K562 (cell line): ENCODE measurements around the gene ZNF775. TPM values are rescaled to one million over a fixed set of nuclear protein-coding genes. Genes with fewer than 3 reads are reported as not detected.

Experiments
- ARID4B ChIP-seq: sonication (generic); formaldehyde crosslinking; IDR thresholded peaks from 2 replicates; pipeline ENCODE4 v1.8.0; 2022; ENCODE audit warnings: mild to moderate bottlenecking, missing genetic modification reagents
- CHD1 ChIP-seq: fragments of 200-600 bp; sonication (generic); IDR thresholded peaks from one replicate; pipeline ENCODE4 v1.6.1; 2012; ENCODE audit warnings: mild to moderate bottlenecking, moderate library complexity, low read length, inconsistent platforms
- ELF2 ChIP-seq: fragments of 250-450 bp; sonication (Bioruptor Pico); IDR thresholded peaks from 2 replicates; pipeline ENCODE4 v1.5.0; 2021; ENCODE audit warnings: mild to moderate bottlenecking
- HDAC2 ChIP-seq: fragments of 450-650 bp; IDR thresholded peaks from 2 replicates; pipeline ENCODE4 v1.6.1; 2016; ENCODE audit warnings: mild to moderate bottlenecking
- KLF10 ChIP-seq: fragments of 250-450 bp; sonication (Bioruptor Pico); IDR thresholded peaks from 2 replicates; pipeline ENCODE4 v1.6.1; 2021; ENCODE audit warnings: matching md5 sums
- NCOA1 ChIP-seq: fragments of 450-650 bp; IDR thresholded peaks from 2 replicates; pipeline ENCODE4 v1.6.1; 2016; ENCODE audit warnings: low read depth
- NR2F6 ChIP-seq: fragments of 450-650 bp; formaldehyde crosslinking; IDR thresholded peaks from 2 replicates; pipeline ENCODE4 v1.4.0; 2020; ENCODE audit warnings: mild to moderate bottlenecking
- NRF1 ChIP-seq, 2 experiments: fragments of 450-650 bp; IDR thresholded peaks in 1 of 2; conservative IDR thresholded peaks in 1 of 2; 2 replicates each; pipeline ENCODE4 v1.6.1; 2014; ENCODE audit warnings: mild to moderate bottlenecking in 2 of 2
- RBM14 ChIP-seq: fragments of 200-400 bp; formaldehyde crosslinking; IDR thresholded peaks from 2 replicates; pipeline ENCODE4 v1.6.1; 2018; ENCODE audit warnings: low read depth, mild to moderate bottlenecking, low read length, moderate library complexity, borderline replicate concordance; ENCODE audit not compliant: insufficient read depth
- SRSF7 ChIP-seq: fragments of 200-400 bp; formaldehyde crosslinking; optimal IDR thresholded peaks from 2 replicates; pipeline ENCODE3; 2017; ENCODE audit warnings: mild to moderate bottlenecking, low read depth, low read length
- U2AF2 ChIP-seq: fragments of 200-400 bp; formaldehyde crosslinking; optimal IDR thresholded peaks from 2 replicates; pipeline ENCODE3; 2017; ENCODE audit warnings: low read depth, mild to moderate bottlenecking, low read length
- WHSC1 ChIP-seq: IDR thresholded peaks from one replicate; pipeline ENCODE4 v1.6.1; 2012; ENCODE audit warnings: low read length, control low read depth, inconsistent platforms
- YY1 ChIP-seq, 3 experiments: IDR thresholded peaks; 2 replicates each; pipeline ENCODE4 v1.6.1; 2011; ENCODE audit warnings: low read length in 2 of 3, mild to moderate bottlenecking in 2 of 3, moderate library complexity in 2 of 3, borderline replicate concordance in 1 of 3, control low read depth in 1 of 3, low read depth in 1 of 3; ENCODE audit not compliant: insufficient read depth in 3 of 3, insufficient replicate concordance in 2 of 3, control insufficient read depth in 1 of 3, insufficient read length in 1 of 3; ENCODE audit errors: extremely low read depth in 1 of 3
- ZBTB34 ChIP-seq: fragments of 250-450 bp; sonication (Bioruptor Pico); IDR thresholded peaks from 2 replicates; pipeline ENCODE4 v1.8.0; 2021; ENCODE audit warnings: mild to moderate bottlenecking, moderate library complexity
- ZNF146 ChIP-seq: IDR thresholded peaks from one replicate; pipeline ENCODE4 v1.6.1; 2018; ENCODE audit warnings: missing compliant biosample characterization; ENCODE audit not compliant: unreplicated experiment
- ZNF696 ChIP-seq: fragments of 250-450 bp; sonication (Bioruptor Pico); conservative IDR thresholded peaks from 2 replicates; pipeline ENCODE4 v1.4.0; 2020; ENCODE audit warnings: mild to moderate bottlenecking, moderate library complexity
- polyA plus RNA-seq, 8 experiments: library from polyadenylated mRNA; depleted of rRNA in 4 of 8; stranded (reverse) in 5 of 8; unstranded in 3 of 8; fragments of >200 nt; fragmentation: Nextera tagmentation in 2 of 8; fragmentation: Illumina TruSeq in 1 of 8; extraction: Ambion mirVana in 2 of 8; extraction: Trizol in 1 of 8; gene quantifications; 2 replicates each; pipeline versions ENCODE4 v1.2.1 to v1.2.3, GENCODE V29; 2011 to 2014; ENCODE audit warnings: inconsistent platforms in 1 of 8, missing spikeins in 1 of 8
- total RNA-seq, 7 experiments: library from RNA; depleted of rRNA in 6 of 7; stranded (reverse); fragments of >200 nt in 6 of 7; fragmentation: Illumina TruSeq in 2 of 7; extraction: Trizol in 2 of 7; gene quantifications; 2 replicates each; pipeline versions ENCODE4 v1.2.1 to v1.2.3, GENCODE V29; 2011 to 2021; ENCODE audit warnings: low replicate concordance in 1 of 7
- TF ChIP-seq, protein P1 (sequence below): sonication (generic); formaldehyde crosslinking; IDR thresholded peaks from 2 replicates; pipeline ENCODE4 v1.4.0; 2020; ENCODE audit warnings: mild to moderate bottlenecking, missing genetic modification reagents
- TF ChIP-seq, protein P2 (sequence below), 2 experiments: fragments of 450-650 bp; conservative IDR thresholded peaks; 2 replicates each; pipeline ENCODE4 v1.6.1; 2017; ENCODE audit warnings: mild to moderate bottlenecking in 2 of 2, moderate library complexity in 2 of 2

Gene ZNF775
- total and polyA plus RNA-seq, 9 of the 15 experiments (the other 6 are each of a cell fraction or from before 2014, with no cell fraction given), result 0.04 to 18.7 (median 4.9) TPM

DNA sequence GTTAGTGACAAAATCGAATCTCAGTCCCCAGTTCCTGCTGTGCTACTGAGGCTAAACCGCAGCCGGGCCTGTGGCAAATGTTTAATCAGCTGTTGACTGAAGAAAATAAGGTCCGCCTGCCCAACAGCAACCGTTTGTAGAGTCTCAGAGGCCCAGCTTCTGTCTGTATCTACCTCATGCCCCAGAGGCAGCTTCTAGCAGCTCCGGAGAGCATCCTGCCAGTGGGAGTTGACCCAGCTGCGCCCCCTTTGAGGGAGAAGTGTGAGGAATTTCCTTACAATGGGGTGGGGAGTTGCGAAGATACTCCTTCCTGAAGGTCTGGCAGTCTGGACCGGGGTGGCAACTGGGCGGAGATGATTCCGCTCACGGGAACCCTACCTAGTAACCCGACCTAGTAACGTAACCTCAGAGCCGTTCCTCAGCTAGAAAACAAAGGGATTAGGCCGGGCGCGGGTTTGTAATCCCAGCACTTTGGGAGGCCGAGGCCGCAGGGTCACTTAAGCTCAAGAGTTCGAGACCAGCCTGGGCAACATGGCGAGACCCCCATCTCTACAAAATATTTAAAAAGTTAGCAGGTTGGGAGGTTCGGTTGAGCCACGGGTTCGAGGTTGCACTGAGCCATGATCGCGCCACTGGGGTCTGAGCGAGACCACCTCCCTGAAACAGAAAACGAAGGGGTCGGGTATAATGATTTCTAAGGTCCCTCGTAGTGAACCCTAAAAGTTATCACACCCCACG, 846 bp upstream of the ZNF775 start (continued):
- TF ChIP-seq ZBTB34 (CRISPR knock-in tag) (no peak), CHD1 (peak; percentile 88), ARID4B (CRISPR knock-in tag) (no peak), ELF2 (CRISPR knock-in tag) (no peak), WHSC1 (peak; percentile 20), ZNF146 (CRISPR knock-in tag) (no peak), HDAC2 (no peak), NRF1 (conservative IDR thresholded peaks at IDR 0.05 in 1 of 2, IDR thresholded peaks at IDR 0.05 in 1 of 2) (no peak), YY1 (IDR thresholded peaks at IDR 0.05; ENCODE audit: borderline replicate concordance in 1 of 3, control insufficient read depth in 1 of 3, extremely low read depth in 1 of 3, insufficient read depth in 3 of 3, insufficient read length in 1 of 3, insufficient replicate concordance in 2 of 3, low read depth in 1 of 3, low read length in 2 of 3) (no peak), RBM14 (no peak), NCOA1 (no peak), SRSF7 (no peak), KLF10 (CRISPR knock-in tag) (no peak), ZNF696 (CRISPR knock-in tag) (no peak), U2AF2 (no peak), NR2F6 (no peak)
- TF ChIP-seq, protein P1, sequence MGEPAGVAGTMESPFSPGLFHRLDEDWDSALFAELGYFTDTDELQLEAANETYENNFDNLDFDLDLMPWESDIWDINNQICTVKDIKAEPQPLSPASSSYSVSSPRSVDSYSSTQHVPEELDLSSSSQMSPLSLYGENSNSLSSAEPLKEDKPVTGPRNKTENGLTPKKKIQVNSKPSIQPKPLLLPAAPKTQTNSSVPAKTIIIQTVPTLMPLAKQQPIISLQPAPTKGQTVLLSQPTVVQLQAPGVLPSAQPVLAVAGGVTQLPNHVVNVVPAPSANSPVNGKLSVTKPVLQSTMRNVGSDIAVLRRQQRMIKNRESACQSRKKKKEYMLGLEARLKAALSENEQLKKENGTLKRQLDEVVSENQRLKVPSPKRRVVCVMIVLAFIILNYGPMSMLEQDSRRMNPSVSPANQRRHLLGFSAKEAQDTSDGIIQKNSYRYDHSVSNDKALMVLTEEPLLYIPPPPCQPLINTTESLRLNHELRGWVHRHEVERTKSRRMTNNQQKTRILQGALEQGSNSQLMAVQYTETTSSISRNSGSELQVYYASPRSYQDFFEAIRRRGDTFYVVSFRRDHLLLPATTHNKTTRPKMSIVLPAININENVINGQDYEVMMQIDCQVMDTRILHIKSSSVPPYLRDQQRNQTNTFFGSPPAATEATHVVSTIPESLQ (CRISPR knock-in tag), result 0 out of 2 replicates have a peak, but pooled peaks have one; percentile 24
- TF ChIP-seq, protein P2, sequence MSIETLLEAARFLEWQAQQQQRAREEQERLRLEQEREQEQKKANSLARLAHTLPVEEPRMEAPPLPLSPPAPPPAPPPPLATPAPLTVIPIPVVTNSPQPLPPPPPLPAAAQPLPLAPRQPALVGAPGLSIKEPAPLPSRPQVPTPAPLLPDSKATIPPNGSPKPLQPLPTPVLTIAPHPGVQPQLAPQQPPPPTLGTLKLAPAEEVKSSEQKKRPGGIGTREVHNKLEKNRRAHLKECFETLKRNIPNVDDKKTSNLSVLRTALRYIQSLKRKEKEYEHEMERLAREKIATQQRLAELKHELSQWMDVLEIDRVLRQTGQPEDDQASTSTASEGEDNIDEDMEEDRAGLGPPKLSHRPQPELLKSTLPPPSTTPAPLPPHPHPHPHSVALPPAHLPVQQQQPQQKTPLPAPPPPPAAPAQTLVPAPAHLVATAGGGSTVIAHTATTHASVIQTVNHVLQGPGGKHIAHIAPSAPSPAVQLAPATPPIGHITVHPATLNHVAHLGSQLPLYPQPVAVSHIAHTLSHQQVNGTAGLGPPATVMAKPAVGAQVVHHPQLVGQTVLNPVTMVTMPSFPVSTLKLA (conservative IDR thresholded peaks at IDR 0.05), result no peak; a peak in 1 of 4 replicates
